Liver (tissue), 3 donors: ENCODE data around the gene VAV3.

Experiments used
- EGR1 ChIP-seq, 2 donors: IDR thresholded peaks; 2 replicates each; pipeline ENCODE4 v1.6.1; 2016 to 2018; ENCODE audit warnings: antibody characterized with exemption in 2 of 2, low read depth in 2 of 2
- RAD21 ChIP-seq, 2 donors: IDR thresholded peaks; 2 replicates each; pipeline ENCODE4 v1.6.1; 2016; ENCODE audit warnings: antibody characterized with exemption in 2 of 2, mild to moderate bottlenecking in 2 of 2
- SP1 ChIP-seq: IDR thresholded peaks from 2 replicates; pipeline ENCODE4 v1.6.1; 2018; ENCODE audit warnings: antibody characterized with exemption, mild to moderate bottlenecking
- TAF1 ChIP-seq: conservative IDR thresholded peaks from 2 replicates; pipeline ENCODE4 v1.6.1; 2016; ENCODE audit warnings: antibody characterized with exemption, mild to moderate bottlenecking
- TF ChIP-seq, protein P1 (sequence below): fragments of 150-350 bp; IDR thresholded peaks from 2 replicates; pipeline ENCODE4 v1.5.1; 2017; ENCODE audit warnings: improper control_type of control experiment, low read depth, low read length; ENCODE audit not compliant: missing input control
- TF ChIP-seq, protein P2 (sequence below): IDR thresholded peaks from 2 replicates; pipeline ENCODE4 v1.6.1; 2016; ENCODE audit warnings: antibody characterized with exemption, mild to moderate bottlenecking
- TF ChIP-seq, protein P3 (sequence below): IDR thresholded peaks from 2 replicates; pipeline ENCODE4 v1.6.1; 2016; ENCODE audit warnings: antibody characterized with exemption
- donor health status: healthy.
- donor health status: healthy.

DNA sequence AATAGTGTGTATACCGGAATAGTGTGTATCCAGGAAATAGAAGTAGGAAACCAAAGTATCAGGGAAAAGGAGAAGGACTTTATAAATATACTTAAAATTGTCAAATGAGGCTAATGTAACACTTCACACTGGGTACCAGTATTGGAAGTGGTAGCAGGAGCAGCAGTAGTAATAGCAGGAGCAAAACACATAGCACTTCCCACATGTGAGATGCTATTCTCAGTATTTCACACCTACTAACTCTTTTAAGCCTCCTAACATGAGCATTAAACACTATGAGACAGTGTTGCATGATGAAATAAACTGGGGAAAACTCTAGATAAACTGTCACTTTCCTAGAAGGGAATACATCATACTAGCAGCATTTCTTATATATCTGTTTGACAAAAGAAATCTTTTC is 376.7 kb downstream of the VAV3 start:
- TF ChIP-seq, protein P1, sequence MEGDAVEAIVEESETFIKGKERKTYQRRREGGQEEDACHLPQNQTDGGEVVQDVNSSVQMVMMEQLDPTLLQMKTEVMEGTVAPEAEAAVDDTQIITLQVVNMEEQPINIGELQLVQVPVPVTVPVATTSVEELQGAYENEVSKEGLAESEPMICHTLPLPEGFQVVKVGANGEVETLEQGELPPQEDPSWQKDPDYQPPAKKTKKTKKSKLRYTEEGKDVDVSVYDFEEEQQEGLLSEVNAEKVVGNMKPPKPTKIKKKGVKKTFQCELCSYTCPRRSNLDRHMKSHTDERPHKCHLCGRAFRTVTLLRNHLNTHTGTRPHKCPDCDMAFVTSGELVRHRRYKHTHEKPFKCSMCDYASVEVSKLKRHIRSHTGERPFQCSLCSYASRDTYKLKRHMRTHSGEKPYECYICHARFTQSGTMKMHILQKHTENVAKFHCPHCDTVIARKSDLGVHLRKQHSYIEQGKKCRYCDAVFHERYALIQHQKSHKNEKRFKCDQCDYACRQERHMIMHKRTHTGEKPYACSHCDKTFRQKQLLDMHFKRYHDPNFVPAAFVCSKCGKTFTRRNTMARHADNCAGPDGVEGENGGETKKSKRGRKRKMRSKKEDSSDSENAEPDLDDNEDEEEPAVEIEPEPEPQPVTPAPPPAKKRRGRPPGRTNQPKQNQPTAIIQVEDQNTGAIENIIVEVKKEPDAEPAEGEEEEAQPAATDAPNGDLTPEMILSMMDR = no peak
- TF ChIP-seq, protein P2, sequence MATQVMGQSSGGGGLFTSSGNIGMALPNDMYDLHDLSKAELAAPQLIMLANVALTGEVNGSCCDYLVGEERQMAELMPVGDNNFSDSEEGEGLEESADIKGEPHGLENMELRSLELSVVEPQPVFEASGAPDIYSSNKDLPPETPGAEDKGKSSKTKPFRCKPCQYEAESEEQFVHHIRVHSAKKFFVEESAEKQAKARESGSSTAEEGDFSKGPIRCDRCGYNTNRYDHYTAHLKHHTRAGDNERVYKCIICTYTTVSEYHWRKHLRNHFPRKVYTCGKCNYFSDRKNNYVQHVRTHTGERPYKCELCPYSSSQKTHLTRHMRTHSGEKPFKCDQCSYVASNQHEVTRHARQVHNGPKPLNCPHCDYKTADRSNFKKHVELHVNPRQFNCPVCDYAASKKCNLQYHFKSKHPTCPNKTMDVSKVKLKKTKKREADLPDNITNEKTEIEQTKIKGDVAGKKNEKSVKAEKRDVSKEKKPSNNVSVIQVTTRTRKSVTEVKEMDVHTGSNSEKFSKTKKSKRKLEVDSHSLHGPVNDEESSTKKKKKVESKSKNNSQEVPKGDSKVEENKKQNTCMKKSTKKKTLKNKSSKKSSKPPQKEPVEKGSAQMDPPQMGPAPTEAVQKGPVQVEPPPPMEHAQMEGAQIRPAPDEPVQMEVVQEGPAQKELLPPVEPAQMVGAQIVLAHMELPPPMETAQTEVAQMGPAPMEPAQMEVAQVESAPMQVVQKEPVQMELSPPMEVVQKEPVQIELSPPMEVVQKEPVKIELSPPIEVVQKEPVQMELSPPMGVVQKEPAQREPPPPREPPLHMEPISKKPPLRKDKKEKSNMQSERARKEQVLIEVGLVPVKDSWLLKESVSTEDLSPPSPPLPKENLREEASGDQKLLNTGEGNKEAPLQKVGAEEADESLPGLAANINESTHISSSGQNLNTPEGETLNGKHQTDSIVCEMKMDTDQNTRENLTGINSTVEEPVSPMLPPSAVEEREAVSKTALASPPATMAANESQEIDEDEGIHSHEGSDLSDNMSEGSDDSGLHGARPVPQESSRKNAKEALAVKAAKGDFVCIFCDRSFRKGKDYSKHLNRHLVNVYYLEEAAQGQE = no peak
- TF ChIP-seq RAD21 (IDR thresholded peaks at IDR 0.05) = no peak
- TF ChIP-seq TAF1 = no peak
- TF ChIP-seq SP1 = no peak
- TF ChIP-seq, protein P3, sequence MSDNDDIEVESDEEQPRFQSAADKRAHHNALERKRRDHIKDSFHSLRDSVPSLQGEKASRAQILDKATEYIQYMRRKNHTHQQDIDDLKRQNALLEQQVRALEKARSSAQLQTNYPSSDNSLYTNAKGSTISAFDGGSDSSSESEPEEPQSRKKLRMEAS = no peak
- TF ChIP-seq EGR1 (IDR thresholded peaks at IDR 0.05; ENCODE audit: low read depth in 2 of 2) = no peak
